A673 (cell line): ENCODE data around the gene ZNF358. TPM values are rescaled to one million over a fixed set of nuclear protein-coding genes. Genes with fewer than 3 reads are reported as not detected.
A peak's percentile ranks its signal among the peaks of the same experiment; 100 is the strongest.

ENCODE experiments used
- Bru-seq: library from RNA; stranded (reverse); fragments of 400-500 nt; gene quantifications from one replicate; lab custom pipeline; 2021; lab: Mats Ljungman, UMichigan
- BruChase-seq, 2 experiments: library from RNA; stranded (reverse); fragments of 400-500 nt; gene quantifications; one replicate each; lab custom pipeline; 2021; lab: Mats Ljungman, UMichigan
- BruUV-seq: library from RNA; stranded (reverse); fragments of 400-500 nt; replicated peaks from 2 replicates; lab custom pipeline; 2021; lab: Mats Ljungman, UMichigan
- CTCF ChIA-PET: fragments of 300-600 bp; sonication (Branson Sonifier 250); formaldehyde crosslinking; loops from one replicate; lab custom pipeline; 2022; ENCODE audit warnings: antibody characterized with exemption; lab: Charles Lee
- POLR2A ChIA-PET: fragments of 300-600 bp; sonication (Branson Sonifier 250); formaldehyde crosslinking; loops from one replicate; lab custom pipeline; 2022; ENCODE audit warnings: antibody characterized with exemption; ENCODE audit not compliant: low non-redundant PET; lab: Charles Lee
- DNase-seq: peaks from one replicate; pipeline ENCODE4 v3.0.0-alpha.2; 2015; ENCODE audit warnings: low spot score
- H3K27ac ChIP-seq: fragments of 200-600 bp; sonication (generic); 2 replicates; pipeline ENCODE4 v1.5.1; 2016; ENCODE audit warnings: mixed run types, low read depth, mild to moderate bottlenecking, mixed read lengths, antibody characterized with exemption, low read length; ENCODE audit not compliant: poor library complexity, severe bottlenecking
- H3K27me3 ChIP-seq: fragments of 200-600 bp; sonication (generic); replicated peaks from 2 replicates; pipeline ENCODE4 v1.6.1; 2017; ENCODE audit warnings: mixed run types, low read depth, mild to moderate bottlenecking, mixed read lengths, antibody characterized with exemption, low read length; ENCODE audit not compliant: insufficient read depth, poor library complexity
- H3K36me3 ChIP-seq: fragments of 200-600 bp; sonication (generic); 2 replicates; pipeline ENCODE4 v1.6.1; 2016; ENCODE audit warnings: mixed run types, mild to moderate bottlenecking, mixed read lengths, antibody characterized with exemption, low read length; ENCODE audit not compliant: insufficient read depth, poor library complexity, severe bottlenecking
- H3K4me1 ChIP-seq: fragments of 200-600 bp; sonication (generic); 2 replicates; pipeline ENCODE4 v1.6.1; 2017; ENCODE audit warnings: mixed run types, mild to moderate bottlenecking, mixed read lengths, antibody characterized with exemption, low read length; ENCODE audit not compliant: insufficient read depth, poor library complexity, severe bottlenecking
- H3K4me3 ChIP-seq: fragments of 200-600 bp; sonication (generic); 2 replicates; pipeline ENCODE4 v1.5.1; 2016; ENCODE audit warnings: low read depth, mixed run types, mild to moderate bottlenecking, mixed read lengths, low read length; ENCODE audit not compliant: poor library complexity, severe bottlenecking
- H3K9me3 ChIP-seq: fragments of 200-600 bp; sonication (generic); 2 replicates; pipeline ENCODE4 v1.6.1; 2016; ENCODE audit warnings: mixed run types, low read depth, mild to moderate bottlenecking, mixed read lengths, antibody characterized with exemption, low read length; ENCODE audit not compliant: poor library complexity, severe bottlenecking
- CTCF ChIP-seq: fragments of 300-800, 200-600 bp; sonication (generic); conservative IDR thresholded peaks from 2 replicates; pipeline ENCODE4 v1.5.1; 2017; ENCODE audit warnings: low read depth, mild to moderate bottlenecking, antibody characterized with exemption, low read length, moderate library complexity, mixed read lengths
- EZH2 ChIP-seq: fragments of 200-600 bp; sonication (generic); IDR thresholded peaks from 2 replicates; pipeline ENCODE4 v1.6.1; 2017; ENCODE audit warnings: borderline replicate concordance, low read depth, mild to moderate bottlenecking, mixed read lengths, antibody characterized with exemption, low read length; ENCODE audit not compliant: poor library complexity, severe bottlenecking
- intact Hi-C: fragments of 100-400 bp; cut with micrococcal nuclease; formaldehyde crosslinking; loops from one replicate; pipeline ENCODE4 v1.10.0; 2022; ENCODE audit not compliant: unreplicated experiment
- long read RNA-seq: library from polyadenylated mRNA; stranded (forward); transcript quantifications from one replicate; pipeline ENCODE4 v2.0.0, GENCODE V29; 2022
- total RNA-seq: library from RNA; stranded (reverse); gene quantifications from 2 replicates; pipeline ENCODE4 v1.2.3, GENCODE V29; 2021

Gene ZNF358
- total RNA-seq, result 44.1 and 48.2 TPM in 2 replicates
- percentile 50 among the genes with signal in this experiment for Bru-seq, nascent RNA
- percentile 52 among the genes with signal in this experiment for BruChase-seq, experiment 1, labeled RNA remaining after a 2-hour chase
- BruChase-seq, experiment 2, labeled RNA remaining after a 6-hour chase, result percentile 75 among the genes with signal in this experiment
- long read RNA-seq, transcript ZNF358-202 (2 exons, 1,954 nt), result major isoform, 57 of 78 reads
- long read RNA-seq, partial matches to known transcripts, result 17 of 78 reads
- long read RNA-seq, other reads (novel, unspliced or antisense), result 4 of 78 reads

- Histone ChIP-seq H3K4me3 (peak within 1 kb of the TSS; percentile 79), H3K36me3 (no peaks in the 10 kb centered on the region), H3K4me1 (no peaks in the 10 kb centered on the region), H3K9me3 (no peaks in the 10 kb centered on the region), H3K27me3 (no peaks in the 10 kb centered on the region), H3K27ac (peak within 1 kb of the TSS; percentile 86)
- ChIA-PET POLR2A (interaction anchor here (0.5 kb wide), 1 partner anchor 259 kb away, joined by 3 read pairs; no protein-coding TSS in a partner anchor), CTCF (interaction anchor here (0.6 kb wide), 1 partner anchor 22 kb away, joined by 4 read pairs; no protein-coding TSS in a partner anchor)
- no peak for TF ChIP-seq EZH2
- BruUV-seq, result no TSS peak
- intact Hi-C loops, result no loop called here
- DNase-seq, result peak; percentile 71
Measured at GRCh38 chr19:7515645-7516151, at the start of gene ZNF358. TSS of gene ZNF358 (plus strand) at chr19:7516103. CDS start at chr19:7519243, 3,140 bp downstream.

- Histone ChIP-seq H3K4me3 (no peak overlapping the region), H3K4me1 (no peaks in the 10 kb centered on the region), H3K27ac (no peak overlapping the region), H3K36me3 (peaks cover 7% of the 10 kb centered on the region), H3K9me3 (no peaks in the 10 kb centered on the region), H3K27me3 (no peaks in the 10 kb centered on the region)
- intact Hi-C loops, result no loop called here
- ChIA-PET CTCF (no interaction called here), POLR2A (no interaction called here)
- no peak for DNase-seq
- no TSS peak for BruUV-seq
- no peak for TF ChIP-seq CTCF
- TF ChIP-seq EZH2, result no peak
Measured at GRCh38 chr19:7467009-7467989, 48.6 kb upstream of the ZNF358 start.

GRCh38 chr19:7468840-7469239 is 47.1 kb upstream of the ZNF358 start:
- H3K27ac ChIP-seq, result no peak overlapping the region
- no TSS peak for BruUV-seq
- DNase-seq, result no peak
- H3K36me3 ChIP-seq, result peaks cover 2% of the 10 kb centered on the region
- H3K4me1 ChIP-seq, result no peaks in the 10 kb centered on the region
- CTCF ChIA-PET, result no interaction called here
- H3K4me3 ChIP-seq, result no peak overlapping the region
- POLR2A ChIA-PET, result no interaction called here
- intact Hi-C loops, result no loop called here
- H3K27me3 ChIP-seq, result no peaks in the 10 kb centered on the region
- no peaks in the 10 kb centered on the region for H3K9me3 ChIP-seq
- TF ChIP-seq EZH2 (no peak), CTCF (no peak)
